ENCODE results near the gene TNFAIP8.
"Not testable (repeated sequence)": the region's sequence is repeated elsewhere in the genome, so short reads cannot be mapped to it uniquely, and the experiment has no call there.

The TNFAIP8 gene

DNA sequence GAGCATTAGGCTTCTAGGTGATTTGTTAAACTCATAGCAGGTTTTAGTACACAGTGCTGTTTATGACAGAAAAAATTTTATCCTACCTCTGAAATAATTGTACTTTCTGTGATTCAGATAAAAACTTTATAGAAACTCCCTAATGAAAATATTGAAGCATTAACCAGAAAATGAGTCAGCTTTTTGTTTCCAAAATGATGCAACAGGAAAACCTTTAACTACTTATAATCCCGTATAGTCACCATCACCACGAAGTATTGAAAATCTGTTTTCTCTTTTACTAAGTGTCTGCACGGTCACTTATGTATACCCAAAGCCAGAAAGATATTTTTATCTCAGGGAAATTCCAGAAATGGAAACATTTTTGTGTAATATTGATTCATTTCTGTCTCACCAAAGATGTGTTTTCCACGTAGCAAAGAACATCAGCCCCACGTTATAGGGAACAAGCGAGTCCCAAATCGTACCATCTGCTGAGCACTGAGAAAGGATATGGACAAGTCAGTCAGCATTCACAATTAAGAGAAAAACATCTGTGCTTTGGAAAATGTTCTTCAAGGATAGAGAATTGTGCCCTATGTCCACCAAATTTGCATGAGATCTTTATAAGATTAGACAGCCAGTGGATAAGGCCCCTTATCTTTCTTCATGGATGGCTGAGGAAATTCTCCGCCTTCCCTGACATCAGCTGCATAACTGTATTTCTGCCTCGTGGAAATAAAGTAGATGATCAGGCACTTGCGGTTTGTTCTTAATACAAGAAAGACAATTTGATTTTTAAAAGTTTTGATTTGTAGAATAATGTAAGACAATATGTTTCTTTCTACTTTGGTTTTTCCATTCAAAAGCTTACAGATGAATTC lies 41.9 kb downstream of the TNFAIP8 start:
- DNase-seq = no peak

DNA sequence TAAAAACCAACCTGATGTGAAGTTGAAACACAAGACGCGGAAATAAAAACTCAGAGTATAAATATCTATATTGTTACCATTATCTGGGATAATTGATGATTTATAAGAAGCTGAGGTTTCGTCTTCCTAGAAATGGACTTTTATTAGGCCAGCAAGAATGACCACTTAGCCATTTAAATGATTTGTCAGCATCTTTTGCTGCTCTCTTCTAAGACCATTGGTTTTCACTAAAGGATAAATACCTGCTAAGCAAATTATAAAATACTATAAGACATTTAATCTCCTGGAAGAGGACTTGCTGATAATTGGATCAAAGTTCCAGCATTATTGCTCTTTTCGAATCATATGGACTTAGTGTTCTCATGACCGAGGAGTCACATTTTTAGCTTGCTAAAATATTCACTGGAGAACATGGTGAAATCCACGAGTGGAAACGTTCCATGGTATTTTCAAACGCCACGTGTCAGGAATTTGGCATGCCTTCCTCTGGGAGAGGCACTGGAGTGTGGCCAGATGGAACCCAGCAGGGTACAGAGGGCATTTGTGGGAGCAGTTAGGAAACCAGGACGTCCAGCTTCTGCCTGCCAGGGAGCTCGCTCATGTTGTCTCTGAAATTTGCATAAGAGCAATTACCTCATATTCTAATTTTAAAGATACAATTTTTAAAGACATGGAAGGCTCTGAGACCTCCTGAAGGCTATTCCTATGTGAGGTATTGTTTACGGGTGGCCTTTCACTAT lies 43.1 kb downstream of the TNFAIP8 start:
- peak; percentile 57 for DNase-seq

DNA sequence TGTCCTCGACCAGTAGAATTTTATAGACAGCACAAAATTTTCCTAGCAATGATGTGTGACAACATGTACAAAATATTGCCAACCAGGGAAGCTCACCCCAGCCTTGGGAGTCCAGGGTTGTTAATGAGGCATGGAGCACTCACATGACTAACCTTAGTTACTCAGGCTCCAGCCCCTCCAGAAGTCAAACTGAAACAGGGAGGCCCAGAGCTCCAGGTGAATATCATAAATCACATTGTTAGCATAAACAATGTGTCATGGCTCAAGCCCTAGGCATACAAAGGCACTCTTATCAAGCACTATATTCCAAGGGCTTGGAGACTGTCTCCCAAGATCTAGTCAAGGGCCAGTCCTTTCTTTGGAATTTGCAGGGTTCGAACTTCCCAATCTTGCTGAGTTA lies 44.4 kb downstream of the TNFAIP8 start:
- DNase-seq = no peak

DNA sequence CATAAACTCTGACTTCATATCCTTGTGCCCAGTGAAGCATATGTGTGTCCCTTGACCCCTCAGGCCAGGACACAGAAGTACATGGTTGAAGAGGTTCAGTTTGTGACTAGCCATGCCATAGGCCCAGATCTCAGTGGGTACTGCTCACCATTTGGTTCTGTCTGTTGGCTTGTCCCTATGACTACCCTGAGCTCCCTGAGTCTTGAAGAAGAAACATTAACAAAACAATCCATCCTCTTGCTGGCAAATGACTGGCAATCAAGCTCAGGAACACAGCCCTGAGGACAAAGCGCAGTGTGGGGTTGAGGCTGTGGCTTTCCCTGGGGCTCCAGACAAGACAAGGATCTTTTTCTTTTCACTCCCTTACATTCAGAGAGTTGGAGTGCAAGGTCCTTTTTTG lies 46.3 kb downstream of the TNFAIP8 start:
- DNase-seq = no peak

DNA sequence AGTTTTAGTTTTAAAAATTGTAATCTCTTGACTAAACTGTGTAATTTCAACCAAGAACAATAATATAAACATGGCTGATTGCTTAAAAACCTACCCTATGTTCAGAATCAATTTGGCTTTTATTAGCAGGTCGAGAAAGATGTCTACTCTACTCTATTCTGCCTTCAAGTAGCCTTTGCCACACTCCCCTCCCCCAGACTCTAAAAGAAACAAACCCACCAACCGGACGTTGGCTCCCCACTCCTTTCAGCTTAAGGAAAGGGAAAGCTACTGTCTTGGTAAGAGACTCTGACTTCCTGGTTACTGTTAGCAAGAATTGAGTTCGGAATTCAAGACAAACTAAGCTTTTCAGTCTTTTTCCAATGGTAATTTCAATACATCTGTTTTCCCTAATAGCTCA lies 46.7 kb downstream of the TNFAIP8 start:
- no peak for DNase-seq

DNA sequence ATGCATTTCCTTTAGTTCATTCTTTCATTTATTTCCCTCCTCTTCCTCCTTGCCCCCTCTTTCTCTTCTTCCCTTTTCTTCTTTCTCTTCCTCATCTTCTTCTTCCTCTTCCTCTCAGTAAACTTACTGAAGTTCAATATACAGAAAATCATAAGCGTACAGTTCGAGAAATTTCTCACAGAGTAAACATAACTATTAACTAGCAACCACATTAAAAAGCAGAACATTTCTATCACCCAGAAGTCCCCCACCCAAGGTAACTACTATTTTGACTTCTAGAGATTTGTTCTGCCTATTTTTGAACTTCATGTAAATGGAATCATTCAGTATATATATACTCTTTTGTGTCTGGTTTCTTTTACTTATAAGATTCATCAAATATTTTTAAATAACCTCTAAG lies 48.2 kb downstream of the TNFAIP8 start:
- no peak for DNase-seq

DNA sequence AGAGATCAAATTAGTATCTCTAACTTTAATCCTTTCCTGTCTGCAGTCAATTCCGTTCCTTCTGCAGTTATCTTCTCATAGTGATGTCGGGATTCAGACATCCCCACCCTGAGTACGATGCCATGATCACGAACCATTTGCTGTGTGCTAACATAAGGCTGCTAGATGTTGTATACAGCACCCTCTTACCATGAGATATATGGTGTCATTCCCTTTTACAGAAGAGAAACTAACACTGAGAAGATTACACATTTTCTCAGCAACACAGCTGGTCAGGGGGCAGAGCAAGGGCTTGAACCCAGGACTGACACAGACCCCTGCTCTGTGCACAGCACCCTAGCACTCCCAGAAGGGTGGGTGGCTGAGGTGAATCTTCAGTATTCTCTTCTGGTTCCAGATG lies 49.6 kb downstream of the TNFAIP8 start:
- no peak for DNase-seq

DNA sequence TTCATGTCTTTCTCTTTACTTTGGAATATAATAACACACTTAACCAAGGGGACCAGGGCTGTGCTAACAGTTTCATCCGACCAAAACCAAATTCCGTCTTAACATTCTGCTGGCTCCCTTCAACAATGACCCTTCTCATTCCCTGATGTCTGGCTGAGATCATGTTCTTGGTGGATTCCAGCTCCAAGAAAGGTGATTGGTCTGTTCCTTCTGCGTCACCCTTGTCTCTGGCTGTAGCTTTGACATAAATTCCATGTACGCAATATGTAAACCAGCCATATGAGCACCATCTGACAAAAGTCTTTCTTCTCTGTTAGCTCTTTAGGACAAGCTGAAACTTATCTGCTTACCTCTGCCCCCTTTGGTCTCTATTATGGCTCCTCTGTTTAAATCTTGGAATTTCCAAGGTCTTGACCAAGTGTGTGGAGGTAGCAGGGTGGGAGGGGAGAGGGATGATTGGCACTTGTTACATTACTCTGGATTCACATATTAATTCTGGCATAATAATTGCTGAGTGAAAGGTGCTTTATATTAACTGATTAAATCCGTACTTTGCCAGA lies 50.8 kb downstream of the TNFAIP8 start:
- DNase-seq = no peak

DNA sequence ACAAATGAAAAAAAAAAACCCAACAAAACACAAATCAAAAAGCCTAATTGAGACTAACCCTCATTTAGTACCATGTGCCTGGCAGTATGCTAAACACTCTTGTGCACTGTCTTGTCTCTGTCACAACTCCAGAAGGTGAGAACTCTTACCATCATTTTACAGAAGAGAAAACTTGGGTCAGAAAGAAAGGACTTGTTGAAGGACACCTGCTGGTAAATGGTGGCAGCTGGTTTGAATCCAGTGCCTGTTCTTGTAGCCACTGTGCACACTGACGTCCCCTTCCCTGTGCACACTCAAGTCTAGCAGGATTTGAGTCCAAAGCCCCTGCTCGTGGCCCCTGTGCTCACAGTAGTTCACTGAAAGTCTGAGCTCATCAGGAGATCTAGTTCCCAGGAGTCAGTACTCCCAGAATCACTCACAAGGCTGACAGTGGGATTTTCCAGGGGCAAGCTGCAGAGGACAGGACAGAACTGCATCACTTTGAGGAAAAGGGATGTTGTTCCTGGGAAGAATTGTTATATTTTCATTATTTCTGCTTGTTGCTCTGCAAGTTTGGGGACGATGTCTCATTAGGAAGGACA lies 53.5 kb downstream of the TNFAIP8 start:
- DNase-seq = no peak

DNA sequence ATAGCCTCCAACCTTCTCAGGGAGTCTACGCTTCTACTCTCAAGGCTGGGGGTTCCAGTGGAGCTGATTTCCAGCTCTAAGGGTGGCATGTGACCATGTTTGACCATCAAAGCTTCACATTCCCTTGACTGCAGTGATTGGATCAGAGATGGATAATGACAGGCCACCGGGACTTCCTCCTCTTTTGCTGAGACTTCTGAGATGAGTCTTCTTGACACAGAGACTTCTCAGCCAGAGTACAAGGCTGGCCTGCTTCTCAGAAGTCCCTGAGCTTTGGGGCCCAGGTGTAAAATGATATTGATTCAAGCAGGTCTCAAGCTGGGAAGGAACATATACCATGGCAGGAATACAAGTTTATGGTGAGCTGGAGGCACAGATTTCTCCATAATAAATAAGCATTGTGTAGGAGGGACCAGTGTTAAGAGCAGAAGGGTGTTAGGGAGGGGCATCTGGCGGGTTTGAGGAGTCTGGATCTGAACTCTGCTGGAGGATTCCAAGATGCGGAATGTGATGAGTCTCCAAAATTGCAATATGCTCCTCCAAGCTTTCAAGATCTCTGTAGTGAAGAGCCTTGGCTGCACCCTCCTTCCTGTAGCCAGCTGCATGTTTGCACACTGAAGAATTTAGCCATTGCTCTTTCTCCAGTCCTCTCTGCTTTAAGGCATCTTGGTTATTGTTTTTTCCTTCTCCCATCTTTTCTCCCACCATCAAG lies 54.8 kb downstream of the TNFAIP8 start:
- no peak for DNase-seq

DNA sequence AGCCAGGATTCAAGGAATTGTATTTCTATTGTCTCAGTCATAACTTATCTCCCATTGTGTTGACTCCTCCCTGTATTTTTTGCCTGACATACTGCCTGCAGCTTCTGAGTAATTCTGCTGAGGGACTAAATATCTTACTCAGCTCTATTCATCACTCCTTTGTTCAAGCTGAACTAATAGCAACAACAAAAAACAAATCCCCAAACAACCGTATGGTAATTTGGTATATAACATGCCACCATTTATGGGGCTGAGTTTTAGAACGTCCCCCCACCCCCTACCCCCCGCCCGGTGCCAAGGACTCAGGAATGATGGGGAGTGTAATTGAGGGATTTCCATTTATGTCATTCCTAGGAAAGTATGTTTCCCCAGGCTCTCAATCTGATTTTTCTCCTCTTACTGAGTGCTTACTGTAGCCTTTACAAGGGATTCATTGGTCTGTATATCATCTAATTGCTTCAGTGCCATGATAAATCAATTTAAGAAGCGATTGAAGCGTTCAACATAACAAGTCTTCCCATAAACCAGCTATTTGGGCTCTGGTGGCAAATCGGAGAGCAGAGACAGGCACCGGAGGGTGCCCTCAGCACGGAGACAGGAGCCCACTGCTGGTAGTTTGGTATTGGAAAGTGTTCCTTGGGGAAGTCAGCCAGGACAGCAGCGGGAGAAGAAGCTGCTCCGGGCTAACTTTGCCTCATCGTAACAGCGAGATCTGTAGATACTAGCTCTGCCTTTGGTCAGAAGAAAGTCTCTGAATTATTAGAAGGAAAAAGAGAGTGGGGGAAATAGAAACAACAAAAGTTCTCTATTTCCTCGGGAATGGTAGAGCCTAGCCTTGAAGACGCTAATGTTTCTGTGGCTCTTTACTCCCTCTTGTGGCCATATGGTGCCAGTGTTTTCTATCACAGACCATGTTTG lies 55.8 kb downstream of the TNFAIP8 start:
- peak; percentile 74 for DNase-seq

DNA sequence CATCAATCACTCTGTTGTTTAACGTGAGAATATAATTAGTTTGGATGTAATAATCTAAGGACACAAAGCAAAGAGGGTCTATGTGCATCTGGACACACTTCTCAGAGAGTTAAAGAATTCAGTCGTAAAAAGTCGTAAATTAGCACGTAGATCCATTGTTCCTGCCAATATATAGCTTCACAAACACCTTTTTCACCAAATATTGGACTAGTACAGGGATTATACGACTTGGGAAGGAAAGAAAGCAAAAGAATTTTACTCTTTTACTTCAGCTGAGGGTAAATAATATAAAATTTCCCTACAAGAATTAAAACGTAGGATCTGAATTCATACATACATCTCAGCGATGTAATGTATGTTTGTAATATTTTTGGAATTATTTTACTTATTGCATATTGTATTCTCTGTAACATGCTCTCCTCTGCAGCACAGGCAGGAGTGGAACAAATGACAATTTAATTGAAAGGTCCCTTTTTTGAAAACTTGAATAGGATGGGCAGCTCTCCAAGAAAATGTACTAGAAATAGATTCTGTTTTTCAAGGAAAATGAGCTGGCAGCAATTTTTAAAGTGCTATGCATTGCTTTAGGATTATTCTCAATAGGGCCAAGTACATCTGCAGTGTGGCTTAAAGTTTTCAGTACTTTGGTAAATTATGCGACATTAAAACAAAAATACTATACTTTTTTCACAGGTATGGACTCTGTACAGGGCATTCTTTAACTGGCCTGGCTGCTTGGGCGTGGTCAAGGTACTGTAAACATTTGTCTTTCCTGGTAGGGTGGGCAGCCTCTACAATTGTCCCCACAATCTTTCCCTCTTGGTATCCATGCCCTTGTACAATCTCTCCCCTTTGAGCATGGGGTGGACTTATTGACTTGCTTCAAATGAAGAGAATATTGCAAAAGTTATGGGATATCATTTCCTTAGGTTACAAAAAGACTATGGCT lies 56.7 kb downstream of the TNFAIP8 start:
- no peak for DNase-seq

DNA sequence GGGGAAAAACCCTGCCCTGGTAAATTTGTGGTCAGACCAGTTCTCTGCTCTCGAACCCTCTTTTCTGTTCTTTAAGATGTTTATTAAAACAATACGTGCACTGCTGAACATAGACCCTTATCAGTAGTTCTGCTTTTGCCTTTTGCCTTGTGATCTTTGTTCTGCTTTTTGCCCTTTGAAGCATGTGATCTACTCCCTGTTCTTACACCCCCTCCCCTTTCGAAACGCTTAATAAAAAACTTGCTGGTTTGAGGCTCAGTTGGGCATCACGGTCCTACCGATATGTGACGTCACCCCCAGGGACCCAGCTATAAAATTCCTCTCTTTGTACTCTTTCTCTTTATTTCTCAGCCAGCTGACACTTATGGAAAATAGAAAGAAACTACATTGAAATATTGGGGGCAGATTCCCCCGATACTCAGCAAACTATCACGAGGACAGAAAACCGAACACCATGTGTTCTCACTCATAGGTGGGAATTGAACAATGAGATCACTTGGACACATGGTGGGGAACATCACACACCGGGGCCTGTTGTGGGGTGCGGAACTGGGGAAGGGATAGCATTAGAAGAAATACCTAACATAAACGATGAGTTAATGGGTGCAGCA lies 58.4 kb downstream of the TNFAIP8 start:
- not testable (repeated sequence) for DNase-seq

DNA sequence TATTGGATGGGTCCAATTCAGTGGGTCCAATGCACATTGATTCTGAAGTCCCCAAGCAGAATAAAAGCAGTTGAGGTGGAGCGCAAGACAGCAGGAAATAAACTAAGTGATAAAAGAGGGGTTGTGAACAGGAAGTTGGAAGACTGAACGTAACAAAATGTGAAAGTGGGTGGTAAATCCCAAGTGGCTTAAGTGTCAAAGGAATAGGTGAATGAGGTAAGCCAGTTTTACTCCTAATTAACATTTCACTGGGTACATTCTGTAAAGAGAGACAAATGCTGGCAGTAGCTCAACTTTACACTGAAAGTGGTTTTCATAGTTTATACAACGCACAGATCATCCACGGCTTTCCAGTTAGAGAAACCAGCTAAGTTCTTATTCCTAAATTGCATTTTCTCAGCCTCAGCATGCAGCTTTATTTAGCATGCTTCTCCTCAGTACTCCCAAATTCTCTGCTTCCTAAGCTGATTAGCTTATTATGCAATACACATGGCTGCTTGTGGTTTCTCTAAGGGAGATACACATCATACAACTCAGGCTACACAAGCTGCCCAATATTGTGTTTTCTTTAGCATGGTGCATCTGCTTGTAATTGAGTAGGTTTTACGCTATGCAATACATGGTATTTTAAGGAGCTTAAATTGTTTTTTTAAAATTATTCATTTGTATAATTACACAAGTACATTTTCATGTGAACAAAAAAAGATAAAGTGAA lies 62.2 kb downstream of the TNFAIP8 start:
- DNase-seq = no peak

DNA sequence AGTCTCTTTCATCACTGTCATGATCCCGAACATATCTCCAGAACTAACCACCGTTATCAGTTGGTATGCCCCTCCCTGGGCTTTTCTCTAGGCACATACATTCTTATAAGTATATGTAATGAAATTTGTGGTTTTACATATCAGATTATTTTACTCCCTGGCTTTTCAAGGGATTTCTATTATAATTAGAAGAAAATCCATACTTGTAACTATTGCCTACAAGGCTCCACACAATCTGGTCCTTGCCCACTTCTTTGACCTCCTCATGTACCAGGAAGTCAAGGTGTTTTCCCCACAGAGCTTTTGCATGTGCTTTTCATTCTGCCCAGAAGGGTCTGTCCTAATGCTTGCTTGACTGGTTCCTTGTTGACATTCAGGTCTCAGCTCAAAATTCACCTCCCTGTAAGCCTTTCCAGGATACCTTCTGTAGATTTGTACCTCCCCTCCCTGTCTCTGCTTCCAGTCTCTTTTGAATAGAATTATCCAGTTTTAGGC lies 62.8 kb downstream of the TNFAIP8 start:
- no peak for DNase-seq

DNA sequence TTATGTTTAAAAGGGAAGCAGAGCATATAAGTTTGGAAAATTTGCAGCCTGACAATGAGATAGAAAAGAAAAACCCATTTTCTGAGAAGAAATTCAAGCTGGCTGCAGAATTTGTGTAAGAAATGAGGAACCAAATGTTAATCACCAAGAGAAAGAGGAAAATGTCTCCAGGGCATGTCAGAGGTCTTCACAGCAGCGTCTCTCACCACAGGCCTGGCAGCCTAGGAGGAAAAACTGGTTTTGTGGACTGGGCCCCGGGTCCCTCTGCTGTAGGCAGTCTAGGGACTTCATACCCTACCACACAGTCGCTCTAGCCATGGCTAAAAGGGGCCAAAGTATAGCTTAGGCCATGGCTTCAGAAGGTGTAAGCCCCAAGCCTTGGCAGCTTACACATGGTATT lies 64.3 kb downstream of the TNFAIP8 start:
- no peak for DNase-seq

DNA sequence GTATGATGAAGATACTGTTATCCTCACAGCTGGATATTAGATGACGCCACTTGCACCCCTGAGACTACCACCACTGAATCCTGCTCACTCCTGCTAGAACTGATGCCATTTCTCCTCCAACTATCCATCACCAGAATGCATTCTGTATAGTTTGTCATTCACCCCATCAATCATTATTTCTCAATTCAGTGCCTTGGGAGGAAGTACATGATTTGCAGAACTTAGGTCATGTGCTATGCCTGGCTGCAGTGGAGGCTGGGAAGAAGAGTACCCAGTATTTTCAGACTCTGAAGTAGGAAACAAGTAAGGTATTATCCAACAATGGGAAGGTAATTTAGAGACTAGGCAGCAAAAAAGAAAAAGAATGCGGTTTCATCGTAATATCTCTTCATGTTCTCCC lies 70.2 kb downstream of the TNFAIP8 start:
- DNase-seq = no peak

DNA sequence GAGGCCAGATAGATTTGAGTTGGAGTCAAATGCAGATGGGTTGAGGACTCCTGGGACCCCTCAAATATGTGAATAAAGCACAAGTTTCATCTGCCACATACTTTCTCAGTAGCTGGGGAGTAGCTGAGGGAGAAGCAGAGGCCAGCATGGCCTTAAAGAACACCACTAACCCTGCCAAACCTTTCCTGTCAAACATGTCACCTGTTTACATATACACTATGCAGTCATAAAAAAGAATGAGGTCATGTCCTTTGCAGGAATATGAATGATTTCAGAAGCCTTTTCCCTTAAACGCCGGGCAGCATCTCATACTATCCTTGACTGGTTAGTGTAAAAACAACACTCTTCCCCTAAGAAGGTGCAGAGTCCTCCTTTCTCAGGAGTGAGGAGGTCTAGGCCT lies 71.2 kb downstream of the TNFAIP8 start:
- DNase-seq = no peak

DNA sequence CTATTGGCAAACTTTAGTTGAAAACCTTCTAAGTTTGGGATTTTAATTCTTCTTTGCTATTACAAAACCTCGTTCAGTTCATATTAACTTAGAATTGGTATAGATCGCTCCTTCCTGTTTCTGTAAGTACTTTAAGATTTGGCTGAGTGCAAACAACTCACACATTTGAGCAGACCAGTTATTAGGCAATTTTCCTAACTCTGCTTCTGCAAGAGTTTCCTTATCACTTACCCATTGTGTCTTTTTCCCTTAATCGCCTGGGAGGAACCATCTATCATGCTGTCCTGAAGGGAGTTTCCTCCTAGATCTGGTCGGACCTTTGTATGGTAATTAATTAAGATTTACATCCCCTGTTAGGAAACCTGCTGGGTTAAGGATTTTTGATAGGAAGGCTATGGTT lies 71.8 kb downstream of the TNFAIP8 start:
- not testable (repeated sequence) for DNase-seq
